ENCODE data around the gene C15orf40. TPM values are rescaled to one million over a fixed set of nuclear protein-coding genes. Genes with fewer than 3 reads are reported as not detected.
"Not testable (repeated sequence)": the region's sequence is repeated elsewhere in the genome, so short reads cannot be mapped to it uniquely, and the experiment has no call there.

C15orf40 gene
- 13.9 TPM for polyA plus RNA-seq (2013, experiment 1 of 2)
- 13.5 TPM for polyA plus RNA-seq (2013, experiment 2 of 2)

DNA sequence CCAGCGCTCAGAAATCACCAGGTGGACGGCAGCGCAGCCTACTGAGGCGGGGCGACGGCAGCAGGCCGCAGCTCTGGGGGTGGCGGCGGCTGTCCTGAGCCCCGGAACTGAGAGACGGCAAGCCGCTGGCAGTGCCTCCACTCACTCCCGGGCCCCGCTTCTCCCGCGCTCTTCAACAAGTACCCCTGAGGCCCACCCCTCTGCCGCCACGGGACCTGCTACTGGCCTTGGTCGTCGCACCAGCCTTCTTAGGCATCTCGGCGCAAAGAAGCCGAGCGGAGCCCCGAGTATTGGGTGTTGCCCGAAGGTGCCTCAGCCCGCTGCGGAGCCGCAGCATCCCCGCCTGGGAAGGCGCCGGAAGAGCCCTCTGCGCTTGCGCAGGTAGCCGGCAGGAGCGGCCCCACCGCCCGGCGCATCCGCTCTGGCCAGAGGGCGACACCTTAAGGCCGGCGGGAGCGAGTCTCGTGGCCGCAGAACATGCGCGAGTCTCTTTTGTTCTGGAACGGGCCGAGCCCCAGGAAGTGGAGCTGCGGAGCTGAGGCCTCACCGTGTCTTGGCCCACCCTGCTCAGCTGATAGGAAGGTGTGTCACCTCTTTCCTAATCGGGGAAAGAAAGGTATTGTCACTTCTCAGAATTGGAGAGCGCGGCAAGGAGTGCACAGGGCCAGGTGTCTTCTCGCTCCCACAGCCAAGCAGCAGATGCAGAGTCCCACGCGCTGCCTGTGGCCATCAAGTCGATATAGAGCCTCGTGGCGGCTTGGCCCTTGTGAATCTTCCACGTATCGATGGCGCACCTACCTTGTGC, at the start of gene C15orf40:
TSS of gene C15orf40 (minus strand) at position 369 of the 805 bp plus-strand sequence. CDS start at position 337, 32 bp downstream.
- peak within 1 kb of the TSS; percentile 98 for H3K4me3 ChIP-seq (ENCODE audit: low read length)
- peaks cover 22% of the 10 kb centered on the region for H3K4me1 ChIP-seq (ENCODE audit: insufficient read depth, low read length)
- H3K27me3 ChIP-seq (ENCODE audit: insufficient read depth, low read length): no peaks in the 10 kb centered on the region
- peak within 1 kb of the TSS; percentile 93 for H3K9ac ChIP-seq (ENCODE audit: low read depth, low read length)
- WGBS: 11% methylated on average over 64 of the region's 64 CpGs
- peak within 1 kb of the TSS; percentile 64 for H3K27ac ChIP-seq (ENCODE audit: low read depth, low read length)
- H3K36me3 ChIP-seq (ENCODE audit: insufficient read depth, low read length): peaks cover 36% of the 10 kb centered on the region
- H3K9me3 ChIP-seq (ENCODE audit: insufficient read depth, low read depth, low read length): no peaks in the 10 kb centered on the region

DNA sequence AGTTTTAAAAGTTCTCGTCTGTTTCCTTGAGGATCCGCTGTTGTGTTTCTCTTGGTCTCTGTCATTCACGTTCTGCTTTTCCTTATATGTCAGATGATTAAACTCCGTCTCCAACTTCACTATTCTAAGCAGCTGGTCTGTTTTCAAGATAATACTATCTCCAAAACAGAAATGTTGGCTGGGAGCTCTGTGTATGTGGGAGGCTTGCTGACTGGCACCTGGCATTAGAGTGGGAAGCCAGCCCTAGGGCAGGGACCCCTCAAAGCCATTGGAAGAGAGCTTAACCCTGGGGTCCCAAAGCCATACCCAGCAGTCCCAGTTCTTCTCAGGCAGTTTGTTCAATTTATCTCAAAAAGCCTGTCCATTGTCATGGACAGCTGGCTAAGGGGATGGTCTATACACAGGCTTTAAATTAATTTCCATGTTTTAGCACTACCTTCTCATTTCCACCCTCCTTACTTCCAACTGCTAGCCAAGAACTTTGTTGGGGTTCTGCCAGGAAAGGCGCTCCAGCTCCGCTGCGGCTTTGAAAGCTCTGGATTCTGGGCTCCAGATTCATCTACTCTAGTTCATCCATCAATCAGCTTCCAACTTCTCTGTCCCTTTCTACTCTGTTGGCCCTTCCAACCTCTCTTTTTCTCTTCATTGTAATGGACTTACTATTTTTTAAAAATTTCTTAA, 46.4 kb upstream of the C15orf40 start:
- Histone ChIP-seq H3K4me1 (ENCODE audit: insufficient read depth, low read length) (peaks cover 23% of the 10 kb centered on the region), H3K9me3 (ENCODE audit: insufficient read depth, low read depth, low read length) (no peaks in the 10 kb centered on the region), H3K27ac (ENCODE audit: low read depth, low read length) (peak overlapping the region; percentile 65; the same call in 1 of the 2 replicates), H3K9ac (ENCODE audit: low read depth, low read length) (no peak overlapping the region), H3K36me3 (ENCODE audit: insufficient read depth, low read length) (peaks cover 46% of the 10 kb centered on the region), H3K27me3 (ENCODE audit: insufficient read depth, low read length) (no peaks in the 10 kb centered on the region), H3K4me3 (ENCODE audit: low read length) (no peak overlapping the region)
- 87% methylated on average over 7 of the region's 7 CpGs for WGBS

DNA sequence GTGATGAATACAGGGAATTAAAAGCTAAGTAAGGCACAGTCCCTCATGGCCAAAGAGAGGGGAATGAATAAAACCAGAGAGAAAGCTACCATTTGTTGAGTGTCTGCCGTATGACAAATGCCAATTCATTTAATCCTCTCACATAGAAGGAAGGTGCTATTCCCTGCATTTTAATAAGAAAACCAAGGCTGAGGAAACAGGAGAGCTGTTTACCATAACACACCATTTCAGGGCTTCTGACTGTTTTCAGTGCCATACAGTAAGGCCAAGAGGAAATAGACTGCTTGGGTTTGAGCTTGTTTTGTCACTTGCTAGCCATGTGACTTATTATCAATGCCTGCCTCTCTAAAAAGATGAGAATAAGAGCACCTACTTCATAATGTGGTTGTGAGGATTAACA, 45.6 kb upstream of the C15orf40 start:
- Histone ChIP-seq H3K9me3 (ENCODE audit: insufficient read depth, low read depth, low read length) (no peaks in the 10 kb centered on the region), H3K36me3 (ENCODE audit: insufficient read depth, low read length) (peaks cover 46% of the 10 kb centered on the region), H3K4me1 (ENCODE audit: insufficient read depth, low read length) (peaks cover 18% of the 10 kb centered on the region), H3K27ac (ENCODE audit: low read depth, low read length) (peak overlapping the region; percentile 65; the same call in 1 of the 2 replicates), H3K4me3 (ENCODE audit: low read length) (no peak overlapping the region), H3K9ac (ENCODE audit: low read depth, low read length) (no peak overlapping the region), H3K27me3 (ENCODE audit: insufficient read depth, low read length) (no peaks in the 10 kb centered on the region)
- 83% methylated on average over 1 of the region's 1 CpG for WGBS

GRCh38 chr15:83053151-83053550, 41.7 kb upstream of the C15orf40 start:
- Histone ChIP-seq H3K27me3 (ENCODE audit: insufficient read depth, low read length) (no peaks in the 10 kb centered on the region), H3K27ac (ENCODE audit: low read depth, low read length) (no peak overlapping the region)

DNA sequence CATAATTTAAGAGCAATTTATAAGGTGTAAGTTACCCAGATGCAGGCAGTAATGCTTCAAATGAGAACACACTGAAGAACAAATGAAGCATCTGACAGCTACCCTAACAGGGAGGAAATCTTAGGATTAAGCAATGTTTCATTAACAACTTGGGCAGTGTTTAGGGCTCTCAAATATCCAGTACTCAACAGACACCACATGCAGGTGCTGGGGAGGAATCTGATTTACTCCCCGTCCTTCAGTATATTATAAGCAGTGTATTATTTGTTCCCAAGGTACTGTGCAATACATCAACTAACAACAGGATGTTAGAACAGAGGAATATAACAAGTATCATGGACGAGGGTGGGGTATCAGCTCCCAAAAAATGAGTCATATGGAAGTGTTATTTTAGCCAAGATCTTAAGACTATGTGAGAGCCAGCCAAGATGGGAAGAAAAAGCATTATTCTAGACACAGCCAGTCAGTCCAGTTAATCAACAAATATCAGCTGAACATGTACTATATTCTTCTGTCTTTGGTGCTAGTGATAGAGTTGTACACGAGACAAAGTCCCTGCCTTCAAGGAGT, 35.2 kb upstream of the C15orf40 start:
- 85% methylated on average over 1 of the region's 3 CpGs for WGBS
- Histone ChIP-seq H3K27me3 (ENCODE audit: insufficient read depth, low read length) (no peaks in the 10 kb centered on the region), H3K36me3 (ENCODE audit: insufficient read depth, low read length) (peaks cover 92% of the 10 kb centered on the region), H3K9me3 (ENCODE audit: insufficient read depth, low read depth, low read length) (no peaks in the 10 kb centered on the region), H3K4me3 (ENCODE audit: low read length) (no peak overlapping the region), H3K9ac (ENCODE audit: low read depth, low read length) (no peak overlapping the region), H3K27ac (ENCODE audit: low read depth, low read length) (no peak overlapping the region), H3K4me1 (ENCODE audit: insufficient read depth, low read length) (no peaks in the 10 kb centered on the region)

More at GRCh38 chr15:83053151-83053550, 41.7 kb upstream of the C15orf40 start:
- Histone ChIP-seq H3K36me3 (ENCODE audit: insufficient read depth, low read length) (peaks cover 70% of the 10 kb centered on the region), H3K4me3 (ENCODE audit: low read length) (no peak overlapping the region), H3K4me1 (ENCODE audit: insufficient read depth, low read length) (peaks cover 15% of the 10 kb centered on the region), H3K9me3 (ENCODE audit: insufficient read depth, low read depth, low read length) (no peaks in the 10 kb centered on the region), H3K9ac (ENCODE audit: low read depth, low read length) (no peak overlapping the region)

DNA sequence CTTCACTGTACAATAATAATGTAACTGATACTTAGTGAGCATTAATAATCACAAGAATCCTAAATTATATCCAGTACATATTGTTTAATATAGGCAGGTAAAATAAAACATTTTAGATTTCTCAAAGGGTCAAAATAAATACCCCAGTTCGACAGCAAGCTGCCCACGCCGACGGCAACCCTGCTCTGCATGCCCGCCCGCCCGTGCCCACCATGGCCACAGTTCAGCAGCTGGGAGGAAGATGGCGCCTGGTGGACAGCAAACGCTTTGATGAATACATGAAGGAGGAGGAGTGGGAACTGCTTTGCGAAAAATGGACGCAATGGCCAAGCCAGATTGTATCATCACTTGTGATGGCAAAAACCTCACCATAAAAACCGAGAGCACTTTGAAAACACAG, 32.7 kb upstream of the C15orf40 start:
- 95% methylated on average over 12 of the region's 12 CpGs for WGBS
- Histone ChIP-seq H3K4me1 (ENCODE audit: insufficient read depth, low read length) (no peaks in the 10 kb centered on the region), H3K9ac (ENCODE audit: low read depth, low read length) (no peak overlapping the region), H3K27me3 (ENCODE audit: insufficient read depth, low read length) (no peaks in the 10 kb centered on the region), H3K27ac (ENCODE audit: low read depth, low read length) (no peak overlapping the region), H3K9me3 (ENCODE audit: insufficient read depth, low read depth, low read length) (no peaks in the 10 kb centered on the region), H3K4me3 (ENCODE audit: low read length) (no peak overlapping the region), H3K36me3 (ENCODE audit: insufficient read depth, low read length) (peaks cover 94% of the 10 kb centered on the region)

- Histone ChIP-seq H3K27me3 (ENCODE audit: insufficient read depth, low read length) (no peaks in the 10 kb centered on the region), H3K9ac (ENCODE audit: low read depth, low read length) (no peak overlapping the region), H3K4me1 (ENCODE audit: insufficient read depth, low read length) (no peaks in the 10 kb centered on the region), H3K9me3 (ENCODE audit: insufficient read depth, low read depth, low read length) (no peaks in the 10 kb centered on the region), H3K36me3 (ENCODE audit: insufficient read depth, low read length) (peaks cover 73% of the 10 kb centered on the region), H3K27ac (ENCODE audit: low read depth, low read length) (no peak overlapping the region), H3K4me3 (ENCODE audit: low read length) (no peak overlapping the region)
- 92% methylated on average over 1 of the region's 1 CpG for WGBS
Observed at GRCh38 chr15:83039206-83039605, 27.8 kb upstream of the C15orf40 start.

DNA sequence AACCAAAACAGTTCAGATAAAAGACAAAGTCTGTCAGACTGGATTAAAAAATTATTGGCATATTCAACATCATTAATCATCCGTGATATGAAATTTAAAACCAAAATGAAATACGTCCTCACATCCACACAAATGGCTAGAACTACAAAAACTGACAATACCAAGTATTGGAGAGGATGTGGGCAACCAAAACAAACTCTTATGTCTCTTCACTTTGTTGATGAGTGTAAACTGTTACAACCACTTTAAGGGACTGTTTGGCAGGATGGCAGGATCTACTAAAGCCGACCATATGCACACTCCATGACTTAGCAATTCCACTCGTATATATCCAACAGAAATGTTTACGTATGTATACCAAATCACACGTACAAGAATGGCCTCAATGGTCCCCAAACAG, 24.8 kb upstream of the C15orf40 start:
- peaks cover 62% of the 10 kb centered on the region for H3K36me3 ChIP-seq (ENCODE audit: insufficient read depth, low read length)
- H3K4me3 ChIP-seq (ENCODE audit: low read length): no peak overlapping the region
- H3K27me3 ChIP-seq (ENCODE audit: insufficient read depth, low read length): no peaks in the 10 kb centered on the region
- no peak overlapping the region for H3K9ac ChIP-seq (ENCODE audit: low read depth, low read length)
- H3K27ac ChIP-seq (ENCODE audit: low read depth, low read length): no peak overlapping the region
- 0 out of 2 replicates have a peak, but pooled peaks cover 5% of the 10 kb centered on the region for H3K9me3 ChIP-seq (ENCODE audit: insufficient read depth, low read depth, low read length)
- 97% methylated on average over 6 of the region's 6 CpGs for WGBS
- no peaks in the 10 kb centered on the region for H3K4me1 ChIP-seq (ENCODE audit: insufficient read depth, low read length)

- WGBS: over 99% methylated on average over 5 of the region's 6 CpGs
- H3K36me3 ChIP-seq (ENCODE audit: insufficient read depth, low read length): peaks cover 59% of the 10 kb centered on the region
- not testable (repeated sequence) for H3K9me3 ChIP-seq (ENCODE audit: insufficient read depth, low read depth, low read length); H3K9ac ChIP-seq (ENCODE audit: low read depth, low read length); H3K4me1 ChIP-seq (ENCODE audit: insufficient read depth, low read length); H3K27ac ChIP-seq (ENCODE audit: low read depth, low read length); H3K4me3 ChIP-seq (ENCODE audit: low read length); H3K27me3 ChIP-seq (ENCODE audit: insufficient read depth, low read length)
Observed at GRCh38 chr15:83031234-83031633, 19.8 kb upstream of the C15orf40 start.

- WGBS: 78% methylated on average over 7 of the region's 8 CpGs
- no peak overlapping the region for H3K9ac ChIP-seq (ENCODE audit: low read depth, low read length)
- peaks cover 60% of the 10 kb centered on the region for H3K36me3 ChIP-seq (ENCODE audit: insufficient read depth, low read length)
- H3K27me3 ChIP-seq (ENCODE audit: insufficient read depth, low read length): no peaks in the 10 kb centered on the region
- no peak overlapping the region for H3K4me3 ChIP-seq (ENCODE audit: low read length)
- 0 out of 2 replicates have a peak, but pooled peaks cover 6% of the 10 kb centered on the region for H3K9me3 ChIP-seq (ENCODE audit: insufficient read depth, low read depth, low read length)
- peaks cover 5% of the 10 kb centered on the region; the same call in 1 of the 2 replicates for H3K4me1 ChIP-seq (ENCODE audit: insufficient read depth, low read length)
- H3K27ac ChIP-seq (ENCODE audit: low read depth, low read length): no peak overlapping the region; the same call in 1 of the 2 replicates
Observed at GRCh38 chr15:83030021-83030420, 18.6 kb upstream of the C15orf40 start.

DNA sequence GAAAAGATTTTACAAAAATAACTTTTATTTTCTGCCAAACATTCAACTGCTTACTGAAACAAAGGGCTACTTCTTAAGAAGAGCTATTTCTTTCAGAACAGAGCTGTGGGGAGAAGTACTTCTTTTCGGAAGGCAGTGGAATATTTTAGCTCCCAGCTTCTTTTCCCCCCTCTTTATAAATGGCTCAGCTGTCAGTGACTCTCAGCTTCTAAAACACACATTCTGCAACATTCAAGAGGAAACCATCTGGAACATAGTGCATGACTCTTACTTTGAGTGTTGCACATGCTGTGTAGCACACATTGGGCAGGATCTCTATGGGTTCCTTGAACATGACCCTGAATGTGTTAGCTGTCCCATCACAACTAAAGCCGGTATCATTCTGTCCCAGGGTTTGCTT, 7.0 kb upstream of the C15orf40 start:
- peaks cover 52% of the 10 kb centered on the region for H3K36me3 ChIP-seq (ENCODE audit: insufficient read depth, low read length)
- H3K9me3 ChIP-seq (ENCODE audit: insufficient read depth, low read depth, low read length): no peaks in the 10 kb centered on the region
- WGBS: 100% methylated on average over 2 of the region's 2 CpGs
- no peak overlapping the region for H3K9ac ChIP-seq (ENCODE audit: low read depth, low read length)
- H3K4me1 ChIP-seq (ENCODE audit: insufficient read depth, low read length): no peaks in the 10 kb centered on the region
- no peaks in the 10 kb centered on the region for H3K27me3 ChIP-seq (ENCODE audit: insufficient read depth, low read length)
- H3K27ac ChIP-seq (ENCODE audit: low read depth, low read length): no peak overlapping the region
- no peak overlapping the region for H3K4me3 ChIP-seq (ENCODE audit: low read length)
